GM18498 (cell line): ENCODE results near the gene TYMS.

Experiments
- ATAC-seq: cut with Tn5 transposase; IDR thresholded peaks from one replicate; pipeline ENCODE4 v1.9.1; 2021; ENCODE audit warnings: mild to moderate bottlenecking, moderate library complexity; ENCODE audit not compliant: unreplicated experiment

Gene TYMS

DNA sequence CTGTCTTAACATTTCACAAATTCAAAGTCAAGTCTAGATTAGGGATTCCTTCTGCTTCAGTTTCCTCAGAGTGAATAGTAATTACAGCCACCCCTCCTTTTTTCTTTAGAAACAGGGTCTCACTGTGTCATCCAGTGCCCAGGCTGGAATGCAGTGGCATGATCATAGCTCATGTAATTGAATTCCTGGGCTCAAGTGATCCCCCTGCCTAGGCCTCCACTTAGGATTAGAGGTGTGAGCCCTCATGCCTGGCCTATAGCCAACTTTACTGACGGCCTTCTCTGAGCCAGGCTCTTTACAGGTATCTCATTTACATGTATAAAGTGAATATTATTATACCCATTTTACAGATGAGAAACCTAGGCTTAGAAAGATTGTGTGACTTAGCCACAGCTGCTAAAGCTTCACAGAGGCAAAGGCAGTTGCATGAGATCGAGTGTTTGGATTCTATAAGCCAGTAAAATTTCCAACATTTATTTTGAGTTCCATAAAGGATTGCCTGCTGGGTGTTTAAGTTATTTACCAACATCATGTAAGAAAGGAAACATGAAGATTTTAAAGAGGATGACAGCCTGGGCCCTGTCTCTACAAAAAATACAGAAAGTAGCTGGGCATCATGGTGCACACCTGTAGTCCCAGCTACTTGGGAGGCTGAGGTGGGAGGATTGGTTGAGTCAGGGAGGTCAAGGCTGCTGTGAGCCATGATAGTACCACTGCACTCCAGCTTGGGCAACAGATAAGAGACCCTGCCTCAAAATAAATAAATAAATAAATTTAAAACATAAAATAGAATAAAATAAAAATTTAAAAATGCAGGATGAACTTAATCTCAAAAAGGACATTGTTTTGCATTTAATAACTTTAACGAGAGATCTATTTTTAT, 53.2 kb downstream of the TYMS start:
- no peak for ATAC-seq

DNA sequence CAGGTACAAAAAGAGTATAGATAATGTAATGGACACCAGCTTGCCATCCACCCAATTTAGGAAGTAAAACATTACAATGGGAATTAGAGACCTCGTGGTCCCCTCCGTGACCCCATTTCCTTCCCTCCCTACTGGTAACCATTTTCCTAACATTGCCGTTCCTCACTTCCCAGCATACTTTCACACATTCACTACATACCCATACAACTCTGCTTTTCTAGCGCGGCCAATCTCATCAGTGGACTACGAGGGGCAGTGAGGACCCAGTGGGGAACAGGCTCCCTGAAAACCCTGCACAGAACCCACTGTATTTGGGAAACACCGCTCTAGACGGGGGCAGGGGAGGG, 53.8 kb downstream of the TYMS start:
- ATAC-seq = peak; percentile 5

DNA sequence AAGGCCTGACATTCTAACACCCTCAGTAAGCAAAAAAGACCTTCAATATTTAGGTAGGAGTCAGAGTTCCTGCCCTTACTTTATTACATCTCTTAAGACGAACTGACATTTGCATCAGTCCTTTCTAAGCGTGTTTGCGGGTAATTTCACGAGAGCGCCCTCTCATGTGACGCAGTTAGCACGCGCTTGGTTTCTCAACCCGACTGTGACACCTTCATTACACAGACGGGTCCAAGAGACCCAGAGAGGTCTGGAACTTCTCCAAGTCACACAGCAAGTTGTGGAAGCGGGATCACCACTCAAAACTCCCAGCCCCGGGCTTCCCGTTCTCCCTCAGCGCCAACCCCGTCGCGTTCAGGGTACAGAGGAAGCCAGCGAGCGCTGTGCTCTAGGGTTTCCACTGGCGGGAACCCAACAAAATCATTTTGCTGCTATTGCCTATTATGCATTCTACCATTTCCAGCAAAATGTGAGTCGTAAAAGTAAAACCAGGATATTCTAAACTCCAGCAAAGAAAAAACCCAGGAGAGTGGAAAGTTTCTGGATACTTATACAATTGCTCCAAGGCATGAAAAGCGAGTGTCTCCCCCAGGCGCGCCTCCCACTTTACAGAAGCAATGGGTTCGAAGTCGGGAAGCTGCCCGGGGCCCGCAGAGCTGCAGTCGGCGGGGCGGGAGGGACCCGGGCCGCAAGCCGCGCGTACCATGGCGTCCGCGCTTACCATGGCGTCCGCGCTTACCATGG, 54.4 kb downstream of the TYMS start:
- ATAC-seq = peak; percentile 62

- peak; percentile 88 for ATAC-seq
Measured at GRCh38 chr18:712401-713134, 55.1 kb downstream of the TYMS start, which contains the start of gene ENOSF1. ENOSF1 (minus strand) TSS chr18:712630; CDS start chr18:712587, 43 bp downstream.

- no peak for ATAC-seq
Measured at GRCh38 chr18:713135-713490, 55.7 kb downstream of the TYMS start.

DNA sequence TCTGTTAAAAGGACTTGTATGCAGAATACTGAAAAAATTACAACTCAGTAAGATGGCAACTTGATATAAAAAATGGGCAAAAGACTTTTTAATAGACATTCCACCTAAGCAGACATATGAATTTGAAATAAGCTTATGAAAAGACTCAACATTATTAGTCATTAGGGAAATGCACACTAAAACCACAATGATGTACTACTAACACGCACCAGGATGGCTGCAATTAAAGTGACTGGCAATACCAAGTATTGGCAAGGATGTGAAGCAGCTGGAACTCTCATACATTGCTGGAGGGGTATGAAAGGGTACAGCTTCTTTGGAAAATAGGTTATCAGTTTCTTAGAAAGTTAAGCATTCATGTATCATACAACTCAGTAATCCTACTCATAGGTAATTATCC, 58.2 kb downstream of the TYMS start:
- no peak for ATAC-seq

DNA sequence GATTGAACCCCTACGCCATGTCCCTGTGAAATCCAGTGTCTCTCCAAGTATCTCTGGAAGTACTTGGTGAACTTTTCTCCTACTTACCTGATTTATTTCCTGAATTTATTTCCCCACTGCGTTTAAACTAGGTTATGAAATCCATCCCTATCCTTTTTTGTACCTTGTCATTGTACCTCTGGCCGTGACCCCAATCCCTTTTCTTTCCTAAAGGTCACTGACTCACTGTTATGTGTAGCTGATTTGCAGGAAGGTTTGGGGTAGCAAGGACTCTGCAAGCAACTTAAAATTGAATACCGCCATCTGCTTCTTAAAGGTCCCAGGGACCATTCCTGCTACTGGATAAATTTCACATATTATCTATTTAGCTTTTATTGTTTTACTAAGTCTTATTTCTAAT, 59.5 kb downstream of the TYMS start:
- ATAC-seq = no peak
